HEK293 (cell line): ENCODE results near the gene ANGPT4.

Source experiments
- BCL6B ChIP-seq: fragments of 450-650 bp; formaldehyde crosslinking; IDR thresholded peaks from 2 replicates; pipeline ENCODE4 v1.5.1; 2017; ENCODE audit warnings: missing biosample characterization, missing genetic modification characterization
- KLF9 ChIP-seq: fragments of 450-650 bp; formaldehyde crosslinking; IDR thresholded peaks from 2 replicates; pipeline ENCODE4 v1.5.1; 2016; ENCODE audit warnings: missing biosample characterization, missing genetic modification characterization, low read depth
- MYNN ChIP-seq: fragments of 450-650 bp; formaldehyde crosslinking; IDR thresholded peaks from 2 replicates; pipeline ENCODE4 v1.5.1; 2016; ENCODE audit warnings: missing biosample characterization, missing genetic modification characterization, borderline replicate concordance
- MZF1 ChIP-seq: fragments of 450-650 bp; formaldehyde crosslinking; IDR thresholded peaks from 2 replicates; pipeline ENCODE4 v1.5.1; 2017; ENCODE audit warnings: missing biosample characterization, missing genetic modification characterization, borderline replicate concordance
- OSR2 ChIP-seq: fragments of 450-650 bp; formaldehyde crosslinking; IDR thresholded peaks from 2 replicates; pipeline ENCODE4 v1.5.1; 2016; ENCODE audit warnings: missing biosample characterization, missing genetic modification characterization
- SCRT2 ChIP-seq: fragments of 450-650 bp; formaldehyde crosslinking; IDR thresholded peaks from 2 replicates; pipeline ENCODE4 v1.5.1; 2016; ENCODE audit warnings: missing biosample characterization, missing genetic modification characterization
- TCF7L2 ChIP-seq: IDR thresholded peaks from 2 replicates; pipeline ENCODE4 v1.6.1; 2011; ENCODE audit warnings: low read depth, mild to moderate bottlenecking, inconsistent platforms, low read length, moderate library complexity, borderline replicate concordance
- YY1 ChIP-seq: fragments of 450-650 bp; formaldehyde crosslinking; IDR thresholded peaks from 2 replicates; pipeline ENCODE4 v1.5.1; 2018; ENCODE audit warnings: missing biosample characterization, missing genetic modification characterization
- ZBTB17 ChIP-seq: fragments of 450-650 bp; formaldehyde crosslinking; IDR thresholded peaks from 2 replicates; pipeline ENCODE4 v1.5.1; 2016; ENCODE audit warnings: missing biosample characterization, missing genetic modification characterization
- ZBTB48 ChIP-seq: fragments of 450-650 bp; formaldehyde crosslinking; IDR thresholded peaks from 2 replicates; pipeline ENCODE4 v1.5.1; 2016; ENCODE audit warnings: missing biosample characterization, missing genetic modification characterization
- ZFP37 ChIP-seq: fragments of 450-650 bp; formaldehyde crosslinking; IDR thresholded peaks from 2 replicates; pipeline ENCODE4 v1.5.1; 2016; ENCODE audit warnings: missing biosample characterization, missing genetic modification characterization
- ZIC2 ChIP-seq: fragments of 450-650 bp; formaldehyde crosslinking; IDR thresholded peaks from 2 replicates; pipeline ENCODE4 v1.5.1; 2016; ENCODE audit warnings: missing biosample characterization, missing genetic modification characterization
- ZNF10 ChIP-seq: fragments of 450-650 bp; formaldehyde crosslinking; IDR thresholded peaks from 2 replicates; pipeline ENCODE4 v1.5.1; 2017; ENCODE audit warnings: missing biosample characterization, missing genetic modification characterization
- ZNF184 ChIP-seq: fragments of 450-650 bp; IDR thresholded peaks from 2 replicates; pipeline ENCODE4 v1.5.1; 2018; ENCODE audit warnings: missing biosample characterization, mild to moderate bottlenecking, missing genetic modification characterization
- ZNF274 ChIP-seq, 2 experiments: fragments of 200-500 bp in 1 of 2; fragments of 450-650 bp in 1 of 2; sonication (Bioruptor generic) in 1 of 2; formaldehyde crosslinking in 1 of 2; IDR thresholded peaks; 2 replicates each; pipeline versions ENCODE4 v1.5.1 to v1.6.1; 2014 to 2016; ENCODE audit warnings: borderline replicate concordance in 1 of 2, inconsistent platforms in 1 of 2, low read length in 1 of 2, missing biosample characterization in 1 of 2, missing genetic modification characterization in 1 of 2
- ZNF311 ChIP-seq: fragments of 450-650 bp; formaldehyde crosslinking; IDR thresholded peaks from 2 replicates; pipeline ENCODE4 v1.5.1; 2017; ENCODE audit warnings: missing biosample characterization, missing genetic modification characterization, borderline replicate concordance
- ZNF404 ChIP-seq: fragments of 450-650 bp; formaldehyde crosslinking; IDR thresholded peaks from 2 replicates; pipeline ENCODE4 v1.5.1; 2017; ENCODE audit warnings: missing biosample characterization, missing genetic modification characterization
- ZNF426 ChIP-seq: fragments of 450-650 bp; formaldehyde crosslinking; IDR thresholded peaks from 2 replicates; pipeline ENCODE4 v1.5.1; 2017; ENCODE audit warnings: missing biosample characterization, missing genetic modification characterization, mild to moderate bottlenecking, inconsistent platforms, moderate library complexity
- ZNF560 ChIP-seq: fragments of 450-650 bp; formaldehyde crosslinking; IDR thresholded peaks from 2 replicates; pipeline ENCODE4 v1.5.1; 2017; ENCODE audit warnings: missing biosample characterization, missing genetic modification characterization, borderline replicate concordance
- ZNF585B ChIP-seq: fragments of 450-650 bp; formaldehyde crosslinking; IDR thresholded peaks from 2 replicates; pipeline ENCODE4 v1.5.1; 2016; ENCODE audit warnings: missing biosample characterization, missing genetic modification characterization
- ZNF596 ChIP-seq: fragments of 450-650 bp; IDR thresholded peaks from 2 replicates; pipeline ENCODE4 v1.5.0; 2018; ENCODE audit warnings: missing biosample characterization, mild to moderate bottlenecking, missing genetic modification characterization, moderate library complexity
- ZNF624 ChIP-seq: fragments of 450-650 bp; formaldehyde crosslinking; IDR thresholded peaks from 2 replicates; pipeline ENCODE4 v1.5.1; 2017; ENCODE audit warnings: missing biosample characterization, missing genetic modification characterization
- ZNF654 ChIP-seq: fragments of 450-650 bp; formaldehyde crosslinking; IDR thresholded peaks from 2 replicates; pipeline ENCODE4 v1.5.1; 2016; ENCODE audit warnings: low read depth, missing biosample characterization, missing genetic modification characterization
- ZNF76 ChIP-seq: fragments of 450-650 bp; formaldehyde crosslinking; IDR thresholded peaks from 2 replicates; pipeline ENCODE4; 2016; ENCODE audit warnings: low read depth, missing biosample characterization, missing genetic modification characterization, borderline replicate concordance
- ZNF776 ChIP-seq: fragments of 450-650 bp; formaldehyde crosslinking; IDR thresholded peaks from 2 replicates; pipeline ENCODE4 v1.5.0; 2017; ENCODE audit warnings: missing biosample characterization, missing genetic modification characterization, borderline replicate concordance
- ZNF791 ChIP-seq: fragments of 450-650 bp; formaldehyde crosslinking; IDR thresholded peaks from 2 replicates; pipeline ENCODE4 v1.5.1; 2016; ENCODE audit warnings: missing biosample characterization, missing genetic modification characterization
- ZNF792 ChIP-seq: fragments of 450-650 bp; formaldehyde crosslinking; IDR thresholded peaks from 2 replicates; pipeline ENCODE4 v1.5.1; 2016; ENCODE audit warnings: missing biosample characterization, missing genetic modification characterization
- ZSCAN18 ChIP-seq: fragments of 450-650 bp; formaldehyde crosslinking; IDR thresholded peaks from 2 replicates; pipeline ENCODE4 v1.5.1; 2016; ENCODE audit warnings: missing biosample characterization, missing genetic modification characterization
- TF ChIP-seq, protein P1 (sequence below): fragments of 450-650 bp; formaldehyde crosslinking; IDR thresholded peaks from 2 replicates; pipeline ENCODE4 v1.5.1; 2016; ENCODE audit warnings: missing biosample characterization, missing genetic modification characterization
- TF ChIP-seq, protein P2 (sequence below): fragments of 450-650 bp; formaldehyde crosslinking; IDR thresholded peaks from 2 replicates; pipeline ENCODE4 v1.5.1; 2016; ENCODE audit warnings: missing biosample characterization, missing genetic modification characterization, borderline replicate concordance
- TF ChIP-seq, protein P3 (sequence below): fragments of 450-650 bp; formaldehyde crosslinking; IDR thresholded peaks from 2 replicates; pipeline ENCODE4 v1.5.1; 2017; ENCODE audit warnings: missing biosample characterization, missing genetic modification characterization

ANGPT4 gene

GRCh38 chr20:833450-834150 lies 82.5 kb downstream of the ANGPT4 start, which contains the start of gene FAM110A (continued):
- TF ChIP-seq, protein P1, sequence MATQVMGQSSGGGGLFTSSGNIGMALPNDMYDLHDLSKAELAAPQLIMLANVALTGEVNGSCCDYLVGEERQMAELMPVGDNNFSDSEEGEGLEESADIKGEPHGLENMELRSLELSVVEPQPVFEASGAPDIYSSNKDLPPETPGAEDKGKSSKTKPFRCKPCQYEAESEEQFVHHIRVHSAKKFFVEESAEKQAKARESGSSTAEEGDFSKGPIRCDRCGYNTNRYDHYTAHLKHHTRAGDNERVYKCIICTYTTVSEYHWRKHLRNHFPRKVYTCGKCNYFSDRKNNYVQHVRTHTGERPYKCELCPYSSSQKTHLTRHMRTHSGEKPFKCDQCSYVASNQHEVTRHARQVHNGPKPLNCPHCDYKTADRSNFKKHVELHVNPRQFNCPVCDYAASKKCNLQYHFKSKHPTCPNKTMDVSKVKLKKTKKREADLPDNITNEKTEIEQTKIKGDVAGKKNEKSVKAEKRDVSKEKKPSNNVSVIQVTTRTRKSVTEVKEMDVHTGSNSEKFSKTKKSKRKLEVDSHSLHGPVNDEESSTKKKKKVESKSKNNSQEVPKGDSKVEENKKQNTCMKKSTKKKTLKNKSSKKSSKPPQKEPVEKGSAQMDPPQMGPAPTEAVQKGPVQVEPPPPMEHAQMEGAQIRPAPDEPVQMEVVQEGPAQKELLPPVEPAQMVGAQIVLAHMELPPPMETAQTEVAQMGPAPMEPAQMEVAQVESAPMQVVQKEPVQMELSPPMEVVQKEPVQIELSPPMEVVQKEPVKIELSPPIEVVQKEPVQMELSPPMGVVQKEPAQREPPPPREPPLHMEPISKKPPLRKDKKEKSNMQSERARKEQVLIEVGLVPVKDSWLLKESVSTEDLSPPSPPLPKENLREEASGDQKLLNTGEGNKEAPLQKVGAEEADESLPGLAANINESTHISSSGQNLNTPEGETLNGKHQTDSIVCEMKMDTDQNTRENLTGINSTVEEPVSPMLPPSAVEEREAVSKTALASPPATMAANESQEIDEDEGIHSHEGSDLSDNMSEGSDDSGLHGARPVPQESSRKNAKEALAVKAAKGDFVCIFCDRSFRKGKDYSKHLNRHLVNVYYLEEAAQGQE (tag by site-specific recombination): peak; percentile 30; the same call in 1 of the 2 replicates
- TF ChIP-seq ZNF654 (tag by site-specific recombination) (no peak), ZNF791 (no peak), TCF7L2 (no peak), ZBTB48 (tag by site-specific recombination) (peak; percentile 67; the same call in 1 of the 2 replicates), KLF9 (tag by site-specific recombination) (0 out of 2 replicates have a peak, but pooled peaks have one; percentile 64), ZNF404 (tag by site-specific recombination) (no peak), BCL6B (tag by site-specific recombination) (no peak), ZNF560 (tag by site-specific recombination) (no peak), MYNN (no peak), YY1 (tag by site-specific recombination) (no peak), MZF1 (no peak), ZNF184 (tag by site-specific recombination) (no peak), SCRT2 (tag by site-specific recombination) (no peak), ZNF624 (tag by site-specific recombination) (no peak), ZFP37 (tag by site-specific recombination) (0 out of 2 replicates have a peak, but pooled peaks have one; percentile 23), ZNF792 (tag by site-specific recombination) (no peak), ZBTB17 (tag by site-specific recombination) (peak; percentile 80), ZNF585B (tag by site-specific recombination) (no peak), ZNF776 (tag by site-specific recombination) (no peak), ZNF311 (no peak), ZSCAN18 (tag by site-specific recombination) (no peak), OSR2 (no peak), ZNF76 (tag by site-specific recombination) (peak; percentile 68; the same call in 1 of the 2 replicates), ZIC2 (peak; percentile 60), ZNF10 (no peak), ZNF274 (IDR thresholded peaks at IDR 0.05; ENCODE audit: low read length) (no peak), ZNF274 (tag by site-specific recombination; IDR thresholded peaks at IDR 0.05; ENCODE audit: borderline replicate concordance) (no peak), ZNF596 (tag by site-specific recombination) (no peak), ZNF426 (tag by site-specific recombination) (no peak)
- TF ChIP-seq, protein P2, sequence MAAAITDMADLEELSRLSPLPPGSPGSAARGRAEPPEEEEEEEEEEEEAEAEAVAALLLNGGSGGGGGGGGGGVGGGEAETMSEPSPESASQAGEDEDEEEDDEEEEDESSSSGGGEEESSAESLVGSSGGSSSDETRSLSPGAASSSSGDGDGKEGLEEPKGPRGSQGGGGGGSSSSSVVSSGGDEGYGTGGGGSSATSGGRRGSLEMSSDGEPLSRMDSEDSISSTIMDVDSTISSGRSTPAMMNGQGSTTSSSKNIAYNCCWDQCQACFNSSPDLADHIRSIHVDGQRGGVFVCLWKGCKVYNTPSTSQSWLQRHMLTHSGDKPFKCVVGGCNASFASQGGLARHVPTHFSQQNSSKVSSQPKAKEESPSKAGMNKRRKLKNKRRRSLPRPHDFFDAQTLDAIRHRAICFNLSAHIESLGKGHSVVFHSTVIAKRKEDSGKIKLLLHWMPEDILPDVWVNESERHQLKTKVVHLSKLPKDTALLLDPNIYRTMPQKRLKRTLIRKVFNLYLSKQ (tag by site-specific recombination): no peak
- TF ChIP-seq, protein P3, sequence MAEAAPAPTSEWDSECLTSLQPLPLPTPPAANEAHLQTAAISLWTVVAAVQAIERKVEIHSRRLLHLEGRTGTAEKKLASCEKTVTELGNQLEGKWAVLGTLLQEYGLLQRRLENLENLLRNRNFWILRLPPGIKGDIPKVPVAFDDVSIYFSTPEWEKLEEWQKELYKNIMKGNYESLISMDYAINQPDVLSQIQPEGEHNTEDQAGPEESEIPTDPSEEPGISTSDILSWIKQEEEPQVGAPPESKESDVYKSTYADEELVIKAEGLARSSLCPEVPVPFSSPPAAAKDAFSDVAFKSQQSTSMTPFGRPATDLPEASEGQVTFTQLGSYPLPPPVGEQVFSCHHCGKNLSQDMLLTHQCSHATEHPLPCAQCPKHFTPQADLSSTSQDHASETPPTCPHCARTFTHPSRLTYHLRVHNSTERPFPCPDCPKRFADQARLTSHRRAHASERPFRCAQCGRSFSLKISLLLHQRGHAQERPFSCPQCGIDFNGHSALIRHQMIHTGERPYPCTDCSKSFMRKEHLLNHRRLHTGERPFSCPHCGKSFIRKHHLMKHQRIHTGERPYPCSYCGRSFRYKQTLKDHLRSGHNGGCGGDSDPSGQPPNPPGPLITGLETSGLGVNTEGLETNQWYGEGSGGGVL (tag by site-specific recombination): no peak
